Activated naive CD8-positive, alpha-beta T cell treated with anti-CD3 and anti-CD28 coated beads, Interleukin-2, amount 50 U/mL, for 16 hours (primary cell): Measurements from ENCODE around the gene PIK3R2.
"Not testable (repeated sequence)": the region's sequence is repeated elsewhere in the genome, so short reads cannot be mapped to it uniquely, and the experiment has no call there.

Source experiments
- DNase-seq: peaks from one replicate; pipeline ENCODE4 v3.0.0-alpha.2; 2020; ENCODE audit warnings: low read depth, low spot score

PIK3R2 gene

DNA sequence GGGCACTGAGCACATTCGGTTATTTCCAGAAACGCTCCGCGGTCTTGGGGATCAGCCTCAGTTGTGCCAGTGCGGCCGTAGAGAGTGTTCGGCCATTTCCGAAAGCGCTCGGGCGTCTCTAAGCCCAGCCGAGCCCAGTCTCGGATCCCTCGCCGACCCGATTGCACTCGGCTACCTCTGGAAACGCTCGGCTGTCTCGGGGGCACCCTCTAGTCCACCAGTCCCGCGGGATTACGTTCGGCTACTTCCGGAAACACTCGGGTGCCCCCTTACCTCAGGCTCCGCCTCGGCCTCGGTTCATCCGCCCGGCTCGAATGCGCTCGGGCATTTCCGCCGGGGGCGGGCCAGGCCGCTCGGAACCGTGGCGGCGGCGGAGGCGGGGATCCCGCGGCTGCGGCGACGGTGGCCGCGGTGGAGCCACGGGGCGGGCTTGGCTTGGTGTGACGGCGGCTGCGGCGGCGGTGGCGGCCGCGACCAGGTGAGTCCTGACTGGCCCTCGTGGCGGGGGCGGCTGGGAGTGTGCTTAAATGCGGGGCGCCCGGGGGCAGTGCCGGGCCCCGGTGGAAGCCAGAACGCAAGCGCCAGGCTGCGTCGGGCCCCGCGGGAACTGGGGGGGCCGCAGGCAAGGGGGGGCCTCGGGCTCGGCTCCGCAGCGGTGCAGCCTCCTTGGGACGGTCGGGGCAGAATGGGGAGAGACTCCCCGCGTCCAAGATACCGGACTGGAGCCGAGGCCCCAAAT lies at the start of gene PIK3R2:
PIK3R2 (plus strand) TSS at position 347 of the 739 bp plus-strand sequence. CDS start 2,717 bp downstream, outside the sequence.
- peak; percentile 99 for DNase-seq

DNA sequence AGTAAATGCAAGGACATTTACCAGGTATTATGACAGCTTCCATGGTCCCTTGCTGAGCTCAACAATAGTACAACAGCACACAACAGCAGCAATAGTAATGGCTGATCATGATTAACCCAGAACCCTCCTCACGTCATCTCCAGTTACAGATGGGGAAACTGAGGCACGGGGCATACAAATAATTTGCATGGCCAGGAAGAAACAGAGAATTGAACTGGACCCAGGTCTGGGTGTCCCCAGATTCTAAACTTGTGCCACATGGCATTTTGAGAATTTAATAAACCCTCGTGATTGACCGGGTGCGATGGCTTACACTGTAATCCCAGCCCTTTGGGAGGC lies 48.2 kb upstream of the PIK3R2 start:
- no peak for DNase-seq

- DNase-seq: not testable (repeated sequence)
Observed at GRCh38 chr19:18105259-18105658, 47.7 kb upstream of the PIK3R2 start.

DNA sequence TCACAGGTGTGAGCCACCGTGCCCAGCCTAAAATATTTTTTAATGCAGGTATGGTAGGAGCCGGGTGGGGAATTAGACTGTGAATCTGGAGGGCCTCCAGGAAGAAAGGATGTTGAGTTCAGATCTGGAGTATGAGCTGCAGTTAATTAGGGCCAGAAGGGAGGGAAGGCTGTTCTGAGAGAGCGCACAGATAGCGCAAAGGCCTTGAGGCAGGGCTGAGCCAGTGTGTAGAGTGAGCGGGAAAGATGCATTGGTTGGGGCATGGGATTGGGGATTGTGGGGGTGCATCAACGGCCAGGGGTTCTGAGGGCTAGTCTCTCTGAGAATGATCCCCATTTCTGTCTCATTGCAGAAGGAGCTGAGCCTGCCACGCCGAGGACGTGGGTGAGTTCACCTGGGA lies 45.7 kb upstream of the PIK3R2 start:
- DNase-seq: no peak

DNA sequence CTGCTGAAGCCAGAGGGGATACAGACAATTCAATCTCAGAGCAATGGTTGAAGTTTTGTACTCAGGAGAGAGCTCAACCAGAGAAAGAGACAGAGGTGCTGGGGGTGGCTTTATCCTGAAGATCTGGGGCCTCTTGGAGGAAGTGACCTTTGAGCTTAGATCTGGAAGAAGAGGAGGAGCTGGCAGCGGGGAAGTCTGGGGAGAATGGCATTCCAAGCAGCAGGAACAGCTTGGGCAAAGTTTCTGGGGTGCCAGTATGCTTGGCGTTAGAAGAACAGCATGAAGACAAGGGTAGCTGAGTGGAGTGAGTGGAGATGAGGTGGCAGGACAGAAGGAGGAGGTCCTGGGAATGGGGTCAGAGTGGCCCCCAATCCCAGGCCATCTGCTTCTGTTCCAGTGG lies 44.1 kb upstream of the PIK3R2 start:
- no peak for DNase-seq

DNA sequence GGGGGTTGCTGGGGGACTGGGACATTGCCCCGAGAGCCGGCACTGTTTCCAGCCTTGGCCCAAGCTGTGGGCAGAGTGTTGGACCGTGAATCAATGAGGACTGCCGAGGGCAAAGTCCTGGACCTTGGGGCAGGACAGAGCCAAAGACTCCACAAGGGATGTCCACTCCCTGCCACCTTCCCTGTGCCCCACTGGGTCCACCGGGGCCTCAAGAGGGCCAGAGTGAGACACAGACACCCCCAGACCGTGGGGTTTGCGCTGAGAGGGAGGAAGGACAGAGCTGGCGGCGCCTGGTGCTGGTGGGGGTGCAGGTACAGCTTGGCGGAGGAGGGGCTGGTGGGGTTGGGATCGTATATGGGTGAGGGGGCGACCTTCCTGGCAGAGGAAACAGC lies 43.6 kb upstream of the PIK3R2 start:
- DNase-seq: no peak

DNA sequence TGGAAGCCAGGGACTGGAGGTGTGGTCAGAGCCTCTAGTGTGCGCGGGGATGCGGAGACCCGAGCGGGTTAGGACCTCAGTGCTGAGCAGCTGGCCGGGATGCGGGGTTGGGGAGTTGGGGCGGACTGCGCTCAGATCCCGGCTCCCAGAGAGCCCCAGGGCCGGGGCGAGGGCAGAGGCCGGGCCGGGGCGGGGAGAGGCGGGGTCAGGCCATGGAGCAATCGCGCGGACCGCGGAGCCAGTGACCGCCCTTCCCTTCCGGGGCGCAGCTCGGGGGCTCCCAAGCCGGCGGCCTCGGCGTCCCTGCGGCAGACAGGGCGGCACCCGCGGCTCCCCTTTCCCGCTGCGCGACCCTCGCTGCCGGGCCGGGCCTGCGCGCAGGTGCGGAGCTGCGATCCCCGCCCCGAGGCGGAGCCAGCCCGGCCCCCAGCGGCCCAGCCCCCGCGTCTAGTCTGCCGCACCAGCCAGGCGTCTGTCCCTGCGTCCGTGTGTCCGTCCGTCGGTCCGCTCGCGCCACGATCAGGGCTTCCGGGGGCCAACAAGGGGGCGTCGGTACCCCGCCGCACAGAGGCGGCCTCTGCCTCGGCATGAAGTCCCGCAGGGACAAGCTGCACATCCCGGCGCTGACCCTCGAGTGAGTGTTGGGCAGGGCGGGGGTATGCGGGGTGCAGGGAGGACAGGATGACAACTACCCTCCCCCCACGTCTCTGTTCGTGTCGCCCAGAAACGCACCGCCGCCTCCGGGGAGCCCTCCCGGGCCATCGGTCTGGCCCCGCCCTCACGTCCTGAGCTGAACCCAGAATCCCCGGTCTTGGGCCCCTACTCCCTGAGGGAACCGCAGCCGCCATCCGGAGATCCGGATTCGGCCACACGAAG lies 43.0 kb upstream of the PIK3R2 start:
- no peak for DNase-seq

DNA sequence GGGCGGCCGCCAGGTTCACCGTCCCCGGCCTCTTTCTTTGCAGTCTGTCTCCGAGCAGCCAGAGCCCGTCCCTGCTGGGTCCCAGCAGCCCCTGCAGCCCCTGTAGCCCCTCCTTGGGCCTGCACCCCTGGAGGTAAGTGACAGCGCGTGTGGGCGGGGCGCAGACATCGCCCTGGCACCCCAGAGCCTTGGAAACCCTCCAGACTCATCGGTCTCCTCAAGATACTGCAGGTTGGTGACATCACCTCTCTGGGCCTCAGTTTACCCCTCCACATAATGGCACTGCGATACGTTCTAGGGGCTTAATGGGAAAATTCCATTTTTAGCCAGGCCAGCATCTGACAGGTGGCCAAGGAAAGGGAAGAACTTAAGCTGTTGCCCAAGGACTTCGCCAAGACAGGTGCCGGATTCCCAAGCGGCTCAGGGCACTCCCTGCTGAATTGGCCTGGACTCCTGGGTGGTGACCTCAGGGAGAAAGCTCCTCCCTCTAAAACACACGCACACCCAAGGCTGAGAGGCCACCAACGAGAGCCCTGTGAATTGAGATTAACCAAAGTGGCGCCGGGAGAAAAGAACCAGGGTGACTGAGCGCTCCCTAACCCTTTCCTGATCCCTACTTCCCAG lies 42.2 kb upstream of the PIK3R2 start:
- no peak for DNase-seq

DNA sequence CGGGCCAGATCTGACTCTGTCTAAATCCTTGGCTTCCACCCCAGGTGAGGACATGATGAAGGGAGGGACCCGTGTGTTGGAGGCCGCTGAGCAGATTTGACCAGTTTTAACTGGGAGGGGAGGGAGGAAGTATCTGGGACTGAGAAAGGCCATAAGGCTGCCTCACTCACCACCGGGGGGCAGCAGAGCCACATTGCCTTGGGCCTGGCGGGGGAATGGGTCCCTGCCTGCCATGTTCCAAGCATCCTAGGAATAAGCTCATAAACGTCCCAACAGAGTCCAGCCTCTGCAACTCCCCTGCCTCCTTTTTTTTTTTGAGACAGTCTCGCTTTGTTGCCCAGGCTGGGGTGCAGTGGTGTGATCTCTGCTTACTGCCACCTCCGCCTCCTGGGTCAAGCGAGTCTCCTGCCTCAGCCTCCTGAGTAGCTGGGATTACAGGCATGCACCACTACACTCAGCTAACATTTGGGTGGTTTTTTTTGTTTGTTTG lies 39.9 kb upstream of the PIK3R2 start:
- DNase-seq: peak; percentile 51

DNA sequence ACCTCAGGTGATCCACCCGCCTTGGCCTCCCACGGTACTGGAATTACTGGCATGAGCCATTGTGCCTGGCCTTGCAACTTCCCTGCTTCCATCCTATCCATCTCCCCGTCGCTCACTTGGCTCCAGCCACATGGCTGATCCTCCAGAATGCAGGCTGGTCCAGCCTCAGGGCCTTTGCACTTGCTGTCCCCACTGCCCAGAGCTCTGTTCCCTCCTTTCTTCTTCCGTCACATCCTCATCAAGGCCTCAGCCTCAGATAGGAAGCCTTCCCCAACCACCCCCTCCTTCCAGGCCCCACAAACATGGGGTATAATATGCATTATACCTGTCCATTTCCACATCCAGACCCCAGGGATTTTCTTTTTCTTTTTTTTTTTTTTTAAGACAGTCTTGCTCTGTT lies 39.1 kb upstream of the PIK3R2 start:
- DNase-seq: no peak

DNA sequence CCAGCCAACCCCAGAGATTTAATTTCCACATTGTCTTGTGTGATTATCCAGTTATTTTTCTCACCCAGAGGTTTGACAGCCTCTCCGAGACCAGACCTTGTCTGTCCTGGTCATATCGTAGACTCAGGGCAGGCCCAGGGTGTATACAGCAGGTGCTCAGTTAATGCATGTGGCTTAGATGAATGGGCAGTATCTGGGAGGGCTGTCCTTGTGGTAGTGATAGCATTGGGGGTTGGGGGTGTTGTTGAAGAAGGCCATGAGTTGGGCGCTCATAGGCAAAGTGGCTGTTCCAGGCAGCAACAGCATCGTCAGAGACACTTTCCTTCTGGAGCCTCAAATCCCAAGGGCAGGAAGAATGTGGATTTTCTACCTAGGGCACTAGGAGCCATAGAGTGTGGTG lies 38.5 kb upstream of the PIK3R2 start:
- DNase-seq: no peak

DNA sequence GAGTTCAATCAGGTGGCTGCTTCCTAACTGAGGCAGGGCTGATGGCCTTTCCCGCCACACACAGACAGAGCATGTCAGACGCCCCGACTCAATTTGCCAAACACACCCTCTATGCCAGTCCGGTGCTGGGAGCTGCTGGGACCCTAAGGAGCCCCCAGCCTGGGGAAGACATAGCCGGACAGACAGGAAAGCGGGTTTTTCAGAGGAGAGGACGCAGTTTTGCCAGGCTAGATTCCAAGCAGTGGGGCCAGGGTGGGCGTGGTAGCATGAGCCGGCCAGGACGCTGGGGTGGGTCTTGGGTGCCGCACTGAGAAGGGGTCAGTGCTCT lies 35.6 kb upstream of the PIK3R2 start:
- no peak for DNase-seq

- peak; percentile 84 for DNase-seq
Observed at GRCh38 chr19:18117692-18118378, 35.1 kb upstream of the PIK3R2 start.

DNA sequence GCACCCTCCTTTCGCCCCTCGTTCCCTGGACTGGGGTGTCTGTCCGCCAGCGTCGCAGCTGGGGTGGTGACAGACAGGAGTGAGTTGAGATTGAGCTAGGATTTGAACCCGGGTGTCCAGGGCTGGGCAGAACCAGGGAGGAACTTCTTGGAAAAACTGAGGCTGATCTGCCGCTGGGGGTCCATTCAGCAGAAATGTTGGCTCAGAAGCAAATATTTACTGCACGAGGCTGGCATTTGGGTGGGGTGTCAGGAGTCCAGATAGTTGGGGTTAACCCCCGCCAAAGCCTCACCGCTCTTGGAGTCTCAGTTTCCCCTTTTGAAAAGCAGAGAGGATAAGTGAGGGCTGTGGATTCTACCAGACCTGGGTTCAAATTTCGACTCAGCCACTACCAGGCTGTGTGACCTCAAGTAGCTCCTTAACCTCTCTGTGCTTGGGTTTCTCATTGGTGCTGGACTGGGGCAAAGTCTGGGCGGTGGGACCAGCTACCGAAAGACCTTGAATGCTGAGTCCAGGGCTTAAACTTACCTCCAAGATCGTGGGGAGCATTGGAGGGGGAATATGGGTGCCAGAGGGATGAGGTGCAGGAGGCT lies 34.4 kb upstream of the PIK3R2 start:
- DNase-seq: no peak

GRCh38 chr19:18119013-18119716 lies 33.8 kb upstream of the PIK3R2 start:
- DNase-seq: no peak

DNA sequence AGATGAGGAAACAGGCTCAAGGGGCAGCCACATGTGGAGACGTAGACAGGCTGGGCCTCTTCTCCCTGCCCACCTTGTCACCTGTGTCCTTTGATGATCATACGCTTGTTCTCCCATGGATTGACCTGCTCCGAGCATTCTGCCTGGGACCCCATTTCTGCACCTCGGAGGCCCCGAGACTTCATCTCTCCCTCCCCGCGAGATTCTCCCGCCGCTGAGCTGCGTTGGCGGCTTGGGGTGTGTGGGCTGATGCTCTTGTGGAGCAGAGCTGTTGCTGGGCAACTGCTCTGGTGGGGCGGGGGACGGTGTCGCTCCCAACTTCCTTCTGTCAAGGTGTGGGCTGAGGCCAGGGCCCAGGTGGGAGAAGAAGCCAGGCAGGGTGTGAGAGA lies 33.3 kb upstream of the PIK3R2 start:
- no peak for DNase-seq

- DNase-seq: no peak
Observed at GRCh38 chr19:18120127-18120526, 32.8 kb upstream of the PIK3R2 start.

GRCh38 chr19:18121166-18121565 lies 31.8 kb upstream of the PIK3R2 start:
- no peak for DNase-seq

DNA sequence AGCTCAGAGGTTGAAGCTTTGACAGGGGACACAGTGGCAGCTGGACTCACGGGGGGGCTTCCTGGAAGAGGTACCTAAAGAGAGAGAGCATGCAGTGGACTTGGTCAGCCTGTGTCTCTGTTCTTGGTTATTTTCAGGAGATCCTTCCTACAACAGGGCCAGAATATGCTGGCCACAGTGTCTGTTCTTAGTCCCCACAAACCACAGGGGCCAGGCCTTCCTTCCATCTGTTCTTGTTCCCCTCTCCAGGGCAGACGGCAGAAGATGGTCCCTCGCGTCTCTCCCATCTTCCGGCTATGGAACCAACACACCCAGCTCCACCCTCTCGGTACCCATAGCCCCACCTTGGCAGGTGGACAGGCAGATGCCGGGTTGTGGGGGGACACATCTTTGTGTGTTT lies 30.5 kb upstream of the PIK3R2 start:
- no peak for DNase-seq

DNA sequence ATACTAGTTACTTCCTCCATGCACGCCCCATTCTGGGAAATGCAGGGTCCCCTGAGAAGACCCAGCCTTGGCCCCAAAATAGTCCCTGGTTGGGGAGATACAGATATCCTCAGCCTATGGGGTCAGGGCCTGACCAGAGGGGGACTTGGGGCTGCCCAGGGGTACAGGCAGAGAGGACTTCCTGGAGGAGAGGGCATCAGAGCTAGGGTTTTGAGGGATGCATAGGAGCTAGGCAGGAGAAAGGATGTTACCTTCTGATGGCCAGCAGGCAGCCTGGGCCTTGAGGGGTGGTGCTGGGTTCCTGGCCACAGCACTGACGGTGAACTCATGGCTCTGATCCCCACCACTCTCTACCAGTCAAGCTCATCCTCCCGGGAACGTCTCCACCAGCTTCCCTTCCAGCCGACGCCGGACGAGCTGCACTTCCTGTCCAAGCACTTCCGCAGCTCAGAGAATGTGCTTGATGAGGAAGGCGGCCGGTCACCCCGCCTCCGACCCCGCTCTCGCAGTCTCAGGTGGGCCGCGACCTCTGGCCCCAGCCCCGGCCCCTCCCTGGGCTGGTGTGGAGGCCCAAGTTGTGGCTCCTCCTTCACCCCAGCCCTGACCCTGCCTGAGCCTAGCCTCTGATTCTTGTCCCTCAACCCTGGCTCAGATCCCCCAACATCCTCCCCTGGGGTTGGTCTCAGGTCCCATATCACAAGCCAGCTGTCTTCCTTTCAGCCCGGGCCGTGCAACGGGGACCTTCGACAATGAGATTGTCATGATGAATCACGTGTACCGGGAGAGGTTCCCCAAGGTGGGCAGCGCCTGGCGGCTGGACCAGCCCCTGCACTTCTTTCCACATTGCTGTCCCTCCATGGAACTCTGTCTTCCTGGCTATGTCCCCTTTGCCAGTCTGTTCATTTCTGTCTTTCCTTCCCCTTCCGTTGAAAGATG lies 29.8 kb upstream of the PIK3R2 start:
- no peak for DNase-seq
